GM19372 (cell line): ENCODE data around the gene YIPF2.
"Not testable (repeated sequence)": the region's sequence is repeated elsewhere in the genome, so short reads cannot be mapped to it uniquely, and the experiment has no call there.

ENCODE experiments used
- ATAC-seq: cut with Tn5 transposase; IDR thresholded peaks from one replicate; pipeline ENCODE4 v1.9.1; 2021; ENCODE audit warnings: mild to moderate bottlenecking, low read depth, moderate library complexity; ENCODE audit not compliant: unreplicated experiment

The YIPF2 gene

DNA sequence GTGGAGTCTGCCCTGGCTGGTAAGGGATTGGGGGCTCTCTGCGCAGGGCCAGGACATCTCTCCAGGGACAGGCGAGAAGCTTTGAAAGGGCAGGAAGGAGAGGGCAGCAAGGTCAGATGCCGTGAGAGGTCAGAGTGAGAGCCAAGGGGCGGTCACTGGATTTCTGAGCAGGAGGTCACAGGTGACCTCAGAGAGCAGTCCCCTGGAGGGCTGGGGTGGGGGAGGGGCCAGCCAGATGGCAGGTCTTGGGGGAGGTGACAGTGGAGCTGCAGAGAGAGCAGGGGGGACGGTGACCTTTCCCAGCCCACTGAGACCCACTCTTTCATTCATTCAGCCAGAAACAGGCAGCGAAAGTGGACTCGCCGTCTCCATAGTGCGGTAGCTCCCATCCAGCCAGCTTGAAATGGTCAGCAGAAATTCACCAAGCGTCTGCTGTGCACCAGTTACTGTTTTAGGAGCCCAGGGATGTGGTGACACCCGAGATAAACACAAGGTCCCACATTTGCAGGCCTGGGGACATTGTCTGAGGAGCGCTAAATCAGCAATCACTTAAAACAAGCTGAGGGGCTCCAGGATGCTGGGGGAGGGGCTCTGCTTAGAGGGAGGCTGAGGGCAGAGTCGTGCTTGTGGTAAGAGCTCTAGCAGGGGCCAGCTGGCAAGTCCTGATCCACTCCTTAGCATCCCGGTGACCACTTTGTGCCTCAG, 46.9 kb downstream of the YIPF2 start:
- ATAC-seq: no peak

DNA sequence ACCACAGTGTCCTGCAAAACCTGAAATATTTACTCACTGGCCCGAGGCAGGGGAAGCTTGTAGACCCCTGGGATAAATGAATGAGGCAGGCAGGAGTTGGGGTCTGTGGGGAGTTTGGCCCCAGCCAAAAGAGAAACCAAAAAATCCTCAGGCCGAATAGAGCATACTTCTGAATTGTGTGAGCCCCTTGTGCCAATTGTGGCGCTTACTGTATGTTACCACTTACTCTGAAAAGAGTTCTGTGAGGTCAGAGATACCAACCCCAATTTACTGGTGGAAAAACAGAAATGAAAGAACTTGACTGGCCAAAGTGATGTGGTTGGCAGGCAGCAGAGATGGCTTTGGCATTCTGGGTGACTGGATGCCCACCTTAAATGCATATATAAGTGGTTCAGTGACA, 50.2 kb downstream of the YIPF2 start:
- ATAC-seq: no peak

GRCh38 chr19:10877608-10878007, 50.8 kb downstream of the YIPF2 start:
- not testable (repeated sequence) for ATAC-seq

- ATAC-seq: no peak
These were observed 51.8 kb downstream of the YIPF2 start for GRCh38 chr19:10876459-10877240.

GRCh38 chr19:10874024-10874423, 54.4 kb downstream of the YIPF2 start:
- no peak for ATAC-seq

DNA sequence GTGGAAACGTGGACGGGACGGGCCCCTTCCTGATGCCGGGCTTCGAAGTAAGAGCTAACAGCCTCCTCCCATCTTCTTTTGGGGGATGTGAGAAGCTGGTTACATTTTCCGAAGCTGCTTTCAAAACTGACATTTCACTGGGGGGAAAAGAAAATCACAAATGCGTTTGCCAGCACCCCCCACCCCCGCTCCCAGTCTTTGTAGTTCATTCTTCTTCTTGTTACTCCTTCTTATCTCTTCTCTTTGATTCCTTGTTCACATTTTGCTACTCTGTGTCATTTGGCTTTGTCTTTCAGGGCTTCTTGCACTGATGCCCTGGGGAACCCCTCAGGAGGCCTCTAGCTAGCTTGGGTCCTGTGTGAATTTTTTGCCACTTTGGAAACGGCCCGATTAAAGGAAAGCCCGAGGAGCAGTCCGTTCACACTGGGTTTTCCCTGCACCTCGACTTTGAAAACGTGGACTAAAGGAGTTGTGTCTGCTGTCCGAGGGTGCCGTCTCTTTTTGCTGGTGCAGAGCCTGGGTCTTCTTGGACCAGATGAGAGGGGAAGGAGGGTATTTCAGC, 55.8 kb downstream of the YIPF2 start:
- no peak for ATAC-seq
